Omental fat pad (tissue), 4 donors: ENCODE results near the gene PLBD2. TPM values are rescaled to one million over a fixed set of nuclear protein-coding genes. Genes with fewer than 3 reads are reported as not detected.

Source experiments
- ATAC-seq: fragments of 150-250 bp; one replicate; pipeline ENCODE4 v1.9.1; 2016; ENCODE audit warnings: mild to moderate bottlenecking, moderate library complexity; ENCODE audit not compliant: low FRiP score
- DNase-seq: peaks from one replicate; pipeline ENCODE4 v3.0.0-alpha.2; 2019; ENCODE audit warnings: low spot score
- CTCF ChIP-seq, 3 donors: fragments of 450-650 bp; IDR thresholded peaks; one replicate each; pipeline ENCODE4 v1.5.1; 2016 to 2017; ENCODE audit warnings: antibody characterized with exemption in 3 of 3, mild to moderate bottlenecking in 3 of 3, moderate library complexity in 2 of 3
- total RNA-seq, 4 donors: library from RNA; depleted of rRNA; stranded (reverse); fragments of >200 nt; gene quantifications; one replicate each; pipeline ENCODE4 v1.1.0, GENCODE V29; 2016

PLBD2 gene
- total RNA-seq, 4 donors from 2014 or later = 26.4 to 50.2 (median 36.2) TPM

- DNase-seq (peak; percentile 49), ATAC-seq (no peak)
- peak in 1 of 3 donors; percentile 50 for TF ChIP-seq CTCF (IDR thresholded peaks at IDR 0.05)
Observed at GRCh38 chr12:113424915-113425823, 66.8 kb downstream of the PLBD2 start.

- no peak for ATAC-seq
- DNase-seq = no peak
- no peak for TF ChIP-seq CTCF (IDR thresholded peaks at IDR 0.05)
Observed at GRCh38 chr12:113425960-113426453, 67.6 kb downstream of the PLBD2 start.

- TF ChIP-seq CTCF (IDR thresholded peaks at IDR 0.05) = no peak
- DNase-seq = no peak
- ATAC-seq = no peak
Observed at GRCh38 chr12:113427882-113428281, 69.5 kb downstream of the PLBD2 start.

- ATAC-seq = no peak
- no peak for TF ChIP-seq CTCF (IDR thresholded peaks at IDR 0.05)
- no peak for DNase-seq
Observed at GRCh38 chr12:113428482-113428881, 70.1 kb downstream of the PLBD2 start.

- TF ChIP-seq CTCF (IDR thresholded peaks at IDR 0.05) = no peak
- ATAC-seq = no peak
- DNase-seq = no peak
Observed at GRCh38 chr12:113432986-113433385, 74.6 kb downstream of the PLBD2 start.

GRCh38 chr12:113435367-113435766 lies 77.0 kb downstream of the PLBD2 start:
- ATAC-seq (no peak), DNase-seq (no peak)
- TF ChIP-seq CTCF (IDR thresholded peaks at IDR 0.05) = no peak

GRCh38 chr12:113436586-113436985 lies 78.2 kb downstream of the PLBD2 start:
- TF ChIP-seq CTCF (IDR thresholded peaks at IDR 0.05) = no peak
- DNase-seq = no peak
- no peak for ATAC-seq
